ENCODE results near the gene GGT1. TPM values are rescaled to one million over a fixed set of nuclear protein-coding genes. Genes with fewer than 3 reads are reported as not detected.
"Not testable (repeated sequence)": the region's sequence is repeated elsewhere in the genome, so short reads cannot be mapped to it uniquely, and the experiment has no call there.

Gene GGT1
- 49.0 and 52.9 TPM in 2 replicates for total RNA-seq

DNA sequence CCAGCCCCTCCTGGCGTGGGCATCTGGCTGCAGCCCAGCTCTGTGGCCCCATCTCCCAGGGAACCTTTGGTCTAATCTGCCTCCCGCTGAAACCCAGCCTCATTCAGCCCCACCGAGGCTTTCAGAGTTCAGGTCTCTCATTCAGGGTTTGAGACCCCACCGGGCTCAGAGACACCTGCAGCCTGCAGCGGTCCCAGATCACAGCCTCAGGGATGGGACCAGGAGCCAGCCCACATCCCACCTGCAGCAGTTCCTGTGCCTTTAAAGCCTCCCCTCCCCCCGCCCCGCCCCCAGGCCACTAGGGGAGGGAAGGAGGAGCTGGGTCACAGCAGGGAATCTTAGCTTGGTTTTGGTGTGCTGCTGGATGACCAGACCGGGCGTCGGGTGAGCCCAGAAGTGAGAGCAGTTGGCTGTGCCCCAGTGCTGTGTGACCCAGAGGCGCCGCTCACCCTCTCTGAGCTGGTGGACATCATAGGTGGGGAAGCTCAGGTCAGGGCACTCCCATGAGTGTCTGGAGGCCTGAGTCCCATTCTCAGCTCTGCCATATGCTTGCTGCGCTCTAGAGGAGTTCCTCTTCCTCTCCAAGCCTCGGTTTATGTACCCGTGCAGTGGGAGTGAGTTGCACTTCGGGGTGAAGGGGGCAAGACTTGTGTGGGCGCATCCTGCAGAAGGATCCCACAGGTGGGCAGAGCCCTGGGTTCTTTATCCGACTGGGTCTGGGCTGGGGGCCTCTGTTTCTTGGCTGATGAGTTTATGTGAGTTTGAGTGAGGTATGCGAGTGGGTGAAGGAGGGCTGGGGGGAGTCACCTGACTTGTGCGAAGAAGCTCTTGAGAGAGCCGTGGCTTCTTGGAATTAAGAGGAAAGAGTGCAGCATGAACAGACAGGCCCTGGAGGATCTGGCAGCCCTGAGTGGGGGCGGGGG is at the start of gene GGT1:
Gene GGT1 (plus strand): TSS at position 347 of the 923 bp plus-strand sequence. CDS start 7,889 bp downstream, outside the sequence.
- H3K36me3 Mint-ChIP-seq (ENCODE audit: low read depth); intact Hi-C loops (cut with micrococcal nuclease); H3K9me3 Mint-ChIP-seq; H3K27me3 Mint-ChIP-seq: not testable (repeated sequence)
- Mint-ChIP-seq H3K4me1 (peaks cover 39% of the 10 kb centered on the region), H3K27ac (peak within 1 kb of the TSS; percentile 81), H3K4me3 (peak within 1 kb of the TSS; percentile 74)
- DNase-seq: peak; percentile 56

- no peak for DNase-seq
- intact Hi-C loops (cut with micrococcal nuclease): loop anchor here (10.0 kb wide), 1 partner anchor 539 kb away; the partner anchor contains the start of gene CABIN1
- H3K27me3 Mint-ChIP-seq: no peaks in the 10 kb centered on the region
- H3K36me3 Mint-ChIP-seq (ENCODE audit: low read depth): peaks cover 37% of the 10 kb centered on the region
- H3K9me3 Mint-ChIP-seq: no peaks in the 10 kb centered on the region
- H3K4me1 Mint-ChIP-seq: peaks cover 49% of the 10 kb centered on the region
- peak overlapping the region; percentile 96 for H3K27ac Mint-ChIP-seq
- H3K4me3 Mint-ChIP-seq: peak overlapping the region; percentile 99
These were observed 49.2 kb upstream of the GGT1 start for GRCh38 chr22:24553597-24554312.

- DNase-seq: peak; percentile 83
- Mint-ChIP-seq H3K4me3 (peak within 1 kb of the TSS; percentile 99), H3K27me3 (no peaks in the 10 kb centered on the region), H3K27ac (peak within 1 kb of the TSS; percentile 99), H3K9me3 (no peaks in the 10 kb centered on the region), H3K4me1 (peaks cover 53% of the 10 kb centered on the region), H3K36me3 (ENCODE audit: low read depth) (peaks cover 44% of the 10 kb centered on the region)
- intact Hi-C loops (cut with micrococcal nuclease): loop anchor here (1.0 to 10.0 kb wide), 6 partner anchors 38 to 642 kb away; partner anchors contain the start of genes CABIN1 and LRRC75B
These were observed 48.5 kb upstream of the GGT1 start, which contains the start of gene GUCD1 for GRCh38 chr22:24554313-24555164. Gene GUCD1 (minus strand): TSS chr22:24555138. CDS start chr22:24554991, 147 bp downstream.

GRCh38 chr22:24555165-24556039 is 47.6 kb upstream of the GGT1 start, which contains the start of gene SNRPD3:
Gene SNRPD3 (plus strand): TSS chr22:24555999. CDS start chr22:24557675, 1,676 bp downstream.
- DNase-seq: peak; percentile 99
- Mint-ChIP-seq H3K27me3 (no peaks in the 10 kb centered on the region), H3K4me1 (peaks cover 50% of the 10 kb centered on the region), H3K27ac (peak within 1 kb of the TSS; percentile 99), H3K4me3 (peak within 1 kb of the TSS; percentile 99), H3K36me3 (ENCODE audit: low read depth) (peaks cover 47% of the 10 kb centered on the region), H3K9me3 (no peaks in the 10 kb centered on the region)
- intact Hi-C loops (cut with micrococcal nuclease): loop anchor here (1.0 to 10.0 kb wide), 6 partner anchors 37 to 643 kb away; partner anchors contain the start of genes CABIN1 and LRRC75B

GRCh38 chr22:24559471-24559870 is 43.5 kb upstream of the GGT1 start:
- H3K27me3 Mint-ChIP-seq: no peaks in the 10 kb centered on the region
- intact Hi-C loops (cut with micrococcal nuclease): loop anchor here (5.0 to 10.0 kb wide), 4 partner anchors 33 to 647 kb away; partner anchors contain the start of genes CABIN1 and LRRC75B
- H3K27ac Mint-ChIP-seq: no peak overlapping the region

DNA sequence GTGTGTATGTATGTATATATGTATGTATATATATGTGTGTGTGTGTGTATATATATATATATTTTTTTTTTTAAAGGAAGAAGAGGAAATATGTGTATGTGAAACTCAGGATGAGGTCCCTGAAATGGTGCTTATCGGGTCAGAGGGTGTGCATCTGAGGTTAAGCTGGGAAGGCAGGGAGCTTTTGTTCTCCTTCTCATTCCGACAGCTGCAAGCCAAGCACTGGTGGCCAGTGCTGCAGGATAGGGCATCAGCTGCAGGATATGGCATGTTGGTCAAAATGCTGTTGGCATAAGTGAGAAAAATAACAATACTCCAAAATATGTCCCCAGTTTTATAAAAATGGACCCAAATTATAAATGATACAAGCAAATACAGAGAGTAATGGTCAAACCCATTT is 39.7 kb upstream of the GGT1 start:
- DNase-seq: no peak
- Mint-ChIP-seq H3K36me3 (ENCODE audit: low read depth) (peaks cover 55% of the 10 kb centered on the region), H3K27ac (no peak overlapping the region), H3K4me3 (no peak overlapping the region), H3K9me3 (no peaks in the 10 kb centered on the region), H3K4me1 (peaks cover 31% of the 10 kb centered on the region), H3K27me3 (no peaks in the 10 kb centered on the region)
- intact Hi-C loops (cut with micrococcal nuclease): no loop called here

More at GRCh38 chr22:24559471-24559870, 43.5 kb upstream of the GGT1 start:
- DNase-seq: no peak
- peaks cover 58% of the 10 kb centered on the region for H3K36me3 Mint-ChIP-seq (ENCODE audit: low read depth)
- H3K4me3 Mint-ChIP-seq: no peak overlapping the region
- H3K9me3 Mint-ChIP-seq: no peaks in the 10 kb centered on the region
- H3K4me1 Mint-ChIP-seq: peaks cover 38% of the 10 kb centered on the region

DNA sequence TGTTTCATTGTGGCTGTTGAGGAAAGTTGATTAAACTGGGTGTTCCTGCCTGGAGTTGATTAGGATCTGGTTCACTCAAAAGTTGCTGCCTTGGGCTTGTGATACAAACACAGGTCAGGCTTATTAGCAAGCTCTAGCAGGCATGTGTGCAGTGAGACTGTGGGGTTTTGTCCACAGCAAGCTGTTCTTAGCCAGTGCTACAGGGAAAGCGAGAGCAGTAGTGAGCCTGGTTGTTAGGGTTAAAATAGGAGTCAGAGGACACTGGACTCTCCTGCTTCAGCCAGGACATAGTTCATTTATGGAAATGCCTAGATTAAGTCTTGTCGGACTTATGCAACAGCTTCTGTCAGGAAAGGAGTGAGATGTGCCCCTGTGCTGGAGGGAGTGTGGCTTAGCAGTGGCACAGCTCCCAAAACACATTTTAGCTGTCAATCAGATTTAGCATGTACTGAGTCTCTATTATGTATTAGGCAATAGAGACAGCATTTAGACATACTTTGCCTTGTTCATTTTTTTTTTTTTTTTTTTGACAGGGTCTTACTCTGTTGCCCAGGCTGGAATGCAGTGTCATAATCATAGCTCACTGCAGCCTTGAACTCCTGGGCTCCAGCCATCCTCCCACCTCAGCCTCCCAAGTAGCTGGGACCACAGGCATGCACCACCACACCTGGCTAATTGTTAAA is 38.5 kb upstream of the GGT1 start:
- Mint-ChIP-seq H3K27me3 (no peaks in the 10 kb centered on the region), H3K9me3 (no peaks in the 10 kb centered on the region), H3K36me3 (ENCODE audit: low read depth) (peaks cover 51% of the 10 kb centered on the region), H3K27ac (no peak overlapping the region), H3K4me3 (no peak overlapping the region), H3K4me1 (peaks cover 22% of the 10 kb centered on the region)
- intact Hi-C loops (cut with micrococcal nuclease): no loop called here
- no peak for DNase-seq

DNA sequence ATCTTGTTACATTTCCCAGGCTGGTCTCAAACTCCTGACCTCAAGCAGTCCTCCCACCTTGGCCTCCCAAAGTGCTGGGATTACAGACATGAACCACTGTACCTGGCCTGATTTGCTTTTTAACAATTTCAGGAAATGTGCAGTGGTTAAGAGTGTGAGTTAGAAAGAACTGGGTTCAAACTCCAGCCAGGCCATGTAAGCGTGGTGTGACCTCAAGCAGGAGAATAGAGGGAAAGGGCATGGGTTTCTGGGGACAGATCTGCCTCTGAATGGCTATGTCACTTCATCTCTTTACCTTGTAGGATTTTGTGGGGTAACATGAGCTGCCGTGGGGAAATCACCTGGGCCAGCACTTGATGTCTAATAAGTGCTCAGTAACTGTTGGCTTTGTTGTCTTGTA is 37.9 kb upstream of the GGT1 start:
- Mint-ChIP-seq H3K27me3 (no peaks in the 10 kb centered on the region), H3K4me1 (peaks cover 21% of the 10 kb centered on the region), H3K9me3 (no peaks in the 10 kb centered on the region), H3K27ac (no peak overlapping the region), H3K4me3 (no peak overlapping the region), H3K36me3 (ENCODE audit: low read depth) (peaks cover 53% of the 10 kb centered on the region)
- intact Hi-C loops (cut with micrococcal nuclease): no loop called here
- no peak for DNase-seq

- H3K9me3 Mint-ChIP-seq: no peaks in the 10 kb centered on the region
- H3K4me1 Mint-ChIP-seq: peaks cover 18% of the 10 kb centered on the region
- no peak overlapping the region for H3K4me3 Mint-ChIP-seq
- no peak for DNase-seq
- no peak overlapping the region for H3K27ac Mint-ChIP-seq
- no peaks in the 10 kb centered on the region for H3K27me3 Mint-ChIP-seq
- peaks cover 59% of the 10 kb centered on the region for H3K36me3 Mint-ChIP-seq (ENCODE audit: low read depth)
- intact Hi-C loops (cut with micrococcal nuclease): no loop called here
These were observed 36.0 kb upstream of the GGT1 start for GRCh38 chr22:24566899-24567511.

GRCh38 chr22:24567668-24568067 is 35.3 kb upstream of the GGT1 start:
- Mint-ChIP-seq H3K27me3 (no peaks in the 10 kb centered on the region), H3K4me3 (no peak overlapping the region), H3K9me3 (no peaks in the 10 kb centered on the region), H3K36me3 (ENCODE audit: low read depth) (peaks cover 58% of the 10 kb centered on the region), H3K27ac (no peak overlapping the region), H3K4me1 (peaks cover 17% of the 10 kb centered on the region)
- DNase-seq: no peak
- intact Hi-C loops (cut with micrococcal nuclease): no loop called here

DNA sequence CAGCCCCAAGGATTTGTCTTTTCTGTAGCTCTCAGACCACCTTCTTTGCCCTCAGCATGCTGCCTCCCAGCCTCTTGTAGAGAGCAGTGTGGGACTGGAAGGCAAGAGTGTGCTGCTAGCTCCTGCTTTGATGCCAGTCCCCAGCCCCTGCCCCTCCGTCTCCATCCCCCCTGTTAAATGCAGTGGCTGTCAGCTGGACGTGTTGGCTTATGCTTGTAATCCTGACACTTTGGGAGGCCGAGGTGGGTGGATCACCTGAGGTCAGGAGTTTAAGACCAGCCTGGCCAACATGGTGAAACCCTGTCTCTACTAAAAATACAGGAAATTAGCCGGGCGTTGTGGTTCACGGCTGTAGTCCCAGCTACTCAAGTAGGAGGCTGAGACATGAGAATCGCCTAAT is 31.7 kb upstream of the GGT1 start:
- intact Hi-C loops (cut with micrococcal nuclease): no loop called here
- Mint-ChIP-seq H3K4me3 (no peak overlapping the region), H3K36me3 (ENCODE audit: low read depth) (peaks cover 66% of the 10 kb centered on the region), H3K27me3 (no peaks in the 10 kb centered on the region), H3K4me1 (peaks cover 4% of the 10 kb centered on the region), H3K27ac (no peak overlapping the region), H3K9me3 (no peaks in the 10 kb centered on the region)
- DNase-seq: no peak
